GM19099 (cell line): ENCODE measurements around the gene MTG1.
A peak's percentile ranks its signal among the peaks of the same experiment; 100 is the strongest.

ENCODE experiments used
- POLR2A ChIP-seq: IDR thresholded peaks from 3 replicates; pipeline ENCODE4 v1.6.1; 2011; ENCODE audit warnings: low read depth; ENCODE audit not compliant: insufficient read length; ENCODE audit errors: extremely low read depth

The MTG1 gene

GRCh38 chr10:133355991-133356390 is 38.0 kb upstream of the MTG1 start:
- TF ChIP-seq POLR2A = no peak

- no peak for TF ChIP-seq POLR2A
Observed at GRCh38 chr10:133356549-133357284, 37.2 kb upstream of the MTG1 start.

- peak; percentile 74 for TF ChIP-seq POLR2A
Observed at GRCh38 chr10:133357285-133358161, 36.4 kb upstream of the MTG1 start, which contains the start of gene FUOM. FUOM (minus strand) TSS chr10:133358019; CDS start chr10:133358007, 12 bp downstream.

GRCh38 chr10:133358162-133358924 is 35.6 kb upstream of the MTG1 start:
- TF ChIP-seq POLR2A = no peak

GRCh38 chr10:133358925-133359310 is 35.0 kb upstream of the MTG1 start:
- TF ChIP-seq POLR2A = no peak

GRCh38 chr10:133359554-133359971 is 34.4 kb upstream of the MTG1 start:
- no peak for TF ChIP-seq POLR2A

GRCh38 chr10:133359972-133360610 is 33.9 kb upstream of the MTG1 start:
- no peak for TF ChIP-seq POLR2A

GRCh38 chr10:133361227-133361626 is 32.7 kb upstream of the MTG1 start:
- no peak for TF ChIP-seq POLR2A

GRCh38 chr10:133361773-133362441 is 32.0 kb upstream of the MTG1 start:
- TF ChIP-seq POLR2A = no peak

- no peak for TF ChIP-seq POLR2A
Observed at GRCh38 chr10:133362846-133363245, 31.1 kb upstream of the MTG1 start.

- TF ChIP-seq POLR2A = no peak
Observed at GRCh38 chr10:133364645-133365431, 29.1 kb upstream of the MTG1 start.

- no peak for TF ChIP-seq POLR2A
Observed at GRCh38 chr10:133365461-133366129, 28.4 kb upstream of the MTG1 start.

- no peak for TF ChIP-seq POLR2A
Observed at GRCh38 chr10:133366130-133366478, 27.9 kb upstream of the MTG1 start.
